ENCODE measurements around the gene TOR3A.
"Not testable (repeated sequence)": the region's sequence is repeated elsewhere in the genome, so short reads cannot be mapped to it uniquely, and the experiment has no call there.

TOR3A gene, protein sequence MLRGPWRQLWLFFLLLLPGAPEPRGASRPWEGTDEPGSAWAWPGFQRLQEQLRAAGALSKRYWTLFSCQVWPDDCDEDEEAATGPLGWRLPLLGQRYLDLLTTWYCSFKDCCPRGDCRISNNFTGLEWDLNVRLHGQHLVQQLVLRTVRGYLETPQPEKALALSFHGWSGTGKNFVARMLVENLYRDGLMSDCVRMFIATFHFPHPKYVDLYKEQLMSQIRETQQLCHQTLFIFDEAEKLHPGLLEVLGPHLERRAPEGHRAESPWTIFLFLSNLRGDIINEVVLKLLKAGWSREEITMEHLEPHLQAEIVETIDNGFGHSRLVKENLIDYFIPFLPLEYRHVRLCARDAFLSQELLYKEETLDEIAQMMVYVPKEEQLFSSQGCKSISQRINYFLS

GRCh38 chr1:179081687-179082332, at the start of gene TOR3A:
TSS of gene TOR3A (plus strand) at chr1:179082070. CDS start at chr1:179082129, 59 bp downstream.
- peak; percentile 13 for FAIRE-seq

DNA sequence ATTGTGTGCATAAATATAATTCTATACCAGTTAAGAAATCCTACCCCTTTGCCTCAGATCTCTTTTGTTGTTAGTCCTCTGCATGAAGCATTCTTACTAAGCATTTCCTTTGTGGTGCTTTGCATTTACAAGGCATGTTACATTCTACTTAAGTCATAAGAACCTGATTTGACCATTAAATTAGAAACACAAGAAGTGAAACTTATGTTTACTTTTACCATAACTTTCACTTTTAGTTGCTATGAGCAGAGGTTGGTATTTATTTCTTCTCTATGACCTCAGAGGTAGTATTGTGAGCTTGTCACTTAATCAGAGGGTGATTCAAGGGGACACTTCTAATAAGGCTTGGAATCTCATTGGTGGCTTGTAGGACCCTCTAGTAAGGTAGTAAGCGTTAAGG, 47.1 kb upstream of the TOR3A start:
- no peak for FAIRE-seq

- FAIRE-seq, result no peak
Measured at GRCh38 chr1:179036844-179037465, 44.9 kb upstream of the TOR3A start.

DNA sequence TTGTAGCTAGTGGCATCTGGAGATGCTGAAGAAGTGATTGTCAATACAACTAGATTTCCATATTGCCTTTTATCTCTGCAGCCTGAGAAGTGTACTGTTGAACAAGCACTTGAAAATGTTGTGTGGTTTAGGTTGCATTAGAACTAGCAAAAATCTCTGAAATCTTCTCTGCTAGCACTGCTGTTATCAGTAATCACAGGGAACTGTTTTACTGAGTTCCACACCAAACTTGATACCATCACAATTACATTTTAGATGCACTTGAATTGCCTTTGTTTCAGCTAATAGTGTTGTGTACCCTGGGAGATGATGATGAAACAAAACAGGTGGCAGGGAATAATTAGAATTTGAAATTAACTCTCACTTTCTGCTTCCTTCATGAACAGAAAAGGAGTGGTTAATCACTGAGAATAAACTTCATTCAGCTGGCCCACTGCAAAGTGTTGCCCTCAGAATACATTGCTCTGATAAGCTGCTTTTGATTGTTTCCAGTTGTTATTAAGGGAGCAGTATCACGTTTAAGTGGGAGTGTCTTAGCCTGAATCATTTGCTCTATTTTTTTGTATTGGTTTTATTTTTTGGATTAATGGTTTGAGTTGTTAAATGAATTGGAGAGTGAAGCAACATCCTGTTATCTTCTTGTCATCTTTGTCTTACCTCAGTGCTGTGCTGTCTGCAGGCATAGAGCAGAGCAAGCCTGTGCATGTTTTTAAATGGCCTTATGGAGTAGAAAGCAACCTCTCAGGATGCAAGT, 43.2 kb upstream of the TOR3A start:
- no peak for FAIRE-seq

DNA sequence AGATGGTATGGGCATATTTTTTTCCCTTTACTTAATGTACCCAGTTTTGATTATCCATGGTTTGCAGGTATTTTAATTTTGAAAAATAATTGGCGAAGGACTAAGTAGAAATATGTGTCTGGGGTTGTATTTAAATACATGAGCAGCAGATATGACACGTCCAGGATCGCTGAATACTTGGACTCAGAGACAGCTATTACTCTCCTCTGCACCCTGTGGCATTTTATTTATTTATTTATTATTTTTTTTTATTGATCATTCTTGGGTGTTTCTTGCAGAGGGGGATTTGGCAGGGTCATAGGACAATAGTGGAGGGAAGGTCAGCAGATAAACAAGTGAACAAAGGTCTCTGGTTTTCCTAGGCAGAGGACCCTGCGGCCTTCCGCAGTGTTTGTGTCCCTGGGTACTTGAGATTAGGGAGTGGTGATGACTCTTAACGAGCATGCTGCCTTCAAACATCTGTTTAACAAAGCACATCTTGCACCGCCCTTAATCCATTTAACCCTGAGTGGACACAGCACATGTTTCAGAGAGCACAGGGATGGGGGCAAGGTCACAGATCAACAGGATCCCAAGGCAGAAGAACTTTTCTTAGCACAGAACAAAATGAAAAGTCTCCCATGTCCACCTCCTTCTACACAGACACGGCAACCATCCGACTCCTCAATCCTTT, 42.2 kb upstream of the TOR3A start:
- not testable (repeated sequence) for FAIRE-seq

DNA sequence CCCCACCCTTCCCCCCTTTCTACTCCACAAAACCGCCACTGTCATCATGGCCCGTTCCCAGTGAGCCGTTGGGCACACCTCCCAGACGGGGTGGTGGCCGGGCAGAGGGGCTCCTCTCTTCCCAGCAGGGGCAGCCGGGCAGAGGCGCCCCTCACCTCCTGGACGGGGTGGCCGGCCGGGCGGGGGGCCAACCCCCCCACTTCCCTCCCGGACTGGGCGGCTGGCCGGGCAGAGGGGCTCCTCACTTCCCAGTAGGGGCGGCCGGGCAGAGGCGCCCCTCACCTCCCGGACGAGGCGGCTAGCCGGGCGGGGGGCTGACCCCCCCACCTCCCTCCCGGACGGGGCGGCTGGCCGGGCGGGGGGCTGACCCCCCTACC, 41.7 kb upstream of the TOR3A start:
- FAIRE-seq, result not testable (repeated sequence)

- no peak for FAIRE-seq
Measured at GRCh38 chr1:179042087-179042486, 39.8 kb upstream of the TOR3A start.

GRCh38 chr1:179042700-179043099, 39.2 kb upstream of the TOR3A start:
- FAIRE-seq, result no peak

- FAIRE-seq, result no peak
Measured at GRCh38 chr1:179043266-179043665, 38.6 kb upstream of the TOR3A start.

- FAIRE-seq, result no peak
Measured at GRCh38 chr1:179043907-179044306, 38.0 kb upstream of the TOR3A start.

DNA sequence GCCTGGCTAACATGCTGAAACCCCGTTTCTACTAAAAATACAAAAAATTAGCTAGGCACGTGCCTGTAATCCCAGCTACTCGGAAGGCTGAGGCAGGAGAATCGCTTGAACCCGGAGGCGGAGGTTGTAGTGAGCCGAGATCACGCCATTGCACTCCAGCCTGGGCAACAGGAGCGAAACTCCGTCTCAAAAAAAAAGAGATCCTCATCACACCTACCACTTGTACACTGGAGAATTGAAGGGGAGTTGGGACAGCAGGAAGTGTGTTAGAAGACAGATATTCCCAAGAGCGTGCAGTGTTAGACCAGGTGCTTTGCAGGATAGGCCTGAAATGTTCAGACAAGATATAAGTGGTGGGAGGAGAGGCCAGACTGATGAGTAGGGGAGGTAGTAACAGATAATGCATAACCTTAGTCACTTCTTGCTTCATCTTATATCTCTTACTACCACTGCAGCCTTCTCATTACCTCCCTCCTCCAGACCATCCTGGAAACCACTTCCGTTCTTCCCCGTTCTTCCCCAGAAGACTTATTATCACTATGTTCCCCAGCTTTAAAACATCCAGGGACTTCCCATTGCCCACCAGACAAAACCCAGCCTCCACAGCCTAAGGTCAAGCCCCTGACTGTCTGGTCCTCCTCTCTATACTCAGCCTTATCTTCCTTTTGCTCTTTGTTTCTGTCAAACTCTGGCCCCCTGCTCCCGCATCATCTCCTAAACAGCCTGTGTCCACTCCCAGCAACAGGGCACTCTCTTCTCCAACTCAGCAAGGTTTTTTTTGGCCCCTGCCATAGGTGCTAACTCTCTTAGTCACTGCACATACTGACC, 34.8 kb upstream of the TOR3A start:
- FAIRE-seq, result no peak

DNA sequence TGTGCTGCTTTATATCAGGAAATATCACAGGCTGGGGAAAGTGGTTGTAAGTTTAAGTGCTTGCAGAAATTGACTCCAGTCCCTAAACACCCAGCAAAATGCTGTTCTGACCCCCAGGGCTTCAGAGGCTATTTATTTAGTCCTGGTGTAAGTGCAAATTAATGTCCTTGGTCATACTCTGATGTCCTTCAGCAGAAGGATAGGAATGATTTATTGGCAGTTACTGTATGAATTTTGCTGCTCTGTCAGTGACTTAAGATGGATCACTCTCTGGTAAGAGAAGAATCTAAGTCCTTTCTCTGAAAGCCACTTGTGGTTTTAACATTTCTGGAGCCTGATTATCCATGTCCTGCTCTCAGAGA, 34.3 kb upstream of the TOR3A start:
- FAIRE-seq, result no peak

- FAIRE-seq, result no peak
Measured at GRCh38 chr1:179048339-179049124, 33.3 kb upstream of the TOR3A start.

DNA sequence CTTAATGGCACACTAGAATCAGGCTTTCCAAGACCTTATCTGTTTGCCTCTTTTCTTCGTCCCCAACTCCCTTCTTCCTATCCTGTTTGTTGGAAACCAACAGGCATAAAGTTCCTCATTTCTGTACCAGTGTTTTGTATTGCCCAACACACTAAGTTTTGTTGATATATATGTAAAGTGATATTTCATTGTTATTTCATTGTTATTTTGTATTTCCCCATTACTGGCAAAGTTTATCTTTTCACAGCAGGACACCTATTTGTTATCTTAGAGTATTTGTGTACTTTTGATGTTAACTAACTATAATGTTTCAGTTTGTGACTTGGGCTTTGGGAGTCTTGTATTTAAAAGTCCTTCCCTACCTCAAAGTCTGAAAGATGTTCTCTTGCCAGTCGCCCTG, 29.1 kb upstream of the TOR3A start:
- FAIRE-seq, result no peak

DNA sequence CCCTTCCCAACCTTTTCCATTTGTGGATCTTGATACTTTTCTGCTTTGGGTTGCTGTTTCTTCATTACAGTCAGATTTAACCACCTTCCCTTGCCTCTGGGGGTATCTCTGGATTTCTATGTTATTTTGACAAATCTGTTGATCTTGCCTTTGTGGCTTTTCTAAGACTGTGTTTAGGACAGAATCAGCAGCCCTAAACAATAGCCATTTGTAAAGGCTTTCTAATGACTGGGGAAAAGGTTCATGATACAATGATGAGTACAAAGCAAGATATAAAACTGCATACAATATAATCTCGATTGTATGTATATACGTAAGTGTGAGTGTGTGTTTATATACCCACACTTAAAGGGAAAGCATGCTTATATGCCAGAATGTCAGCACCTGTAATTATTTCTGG, 28.4 kb upstream of the TOR3A start:
- no peak for FAIRE-seq

DNA sequence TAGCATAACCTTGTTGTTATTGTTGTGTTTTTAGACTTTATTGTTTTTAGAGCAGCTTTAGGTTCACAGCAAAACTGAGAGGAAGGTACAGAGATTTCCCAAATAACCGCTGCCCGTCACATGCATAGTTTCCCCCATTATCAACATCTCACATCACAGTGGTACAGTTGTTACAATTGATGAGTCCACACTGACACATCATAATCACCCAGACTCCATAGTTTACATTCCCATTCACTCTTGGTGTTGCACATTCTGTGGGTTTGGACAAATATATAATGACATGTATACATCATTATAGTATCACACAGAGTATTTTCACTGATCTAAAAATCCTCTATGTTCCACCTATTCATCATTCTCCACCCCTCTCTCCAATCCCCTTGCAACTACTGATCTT, 25.9 kb upstream of the TOR3A start:
- FAIRE-seq, result no peak

DNA sequence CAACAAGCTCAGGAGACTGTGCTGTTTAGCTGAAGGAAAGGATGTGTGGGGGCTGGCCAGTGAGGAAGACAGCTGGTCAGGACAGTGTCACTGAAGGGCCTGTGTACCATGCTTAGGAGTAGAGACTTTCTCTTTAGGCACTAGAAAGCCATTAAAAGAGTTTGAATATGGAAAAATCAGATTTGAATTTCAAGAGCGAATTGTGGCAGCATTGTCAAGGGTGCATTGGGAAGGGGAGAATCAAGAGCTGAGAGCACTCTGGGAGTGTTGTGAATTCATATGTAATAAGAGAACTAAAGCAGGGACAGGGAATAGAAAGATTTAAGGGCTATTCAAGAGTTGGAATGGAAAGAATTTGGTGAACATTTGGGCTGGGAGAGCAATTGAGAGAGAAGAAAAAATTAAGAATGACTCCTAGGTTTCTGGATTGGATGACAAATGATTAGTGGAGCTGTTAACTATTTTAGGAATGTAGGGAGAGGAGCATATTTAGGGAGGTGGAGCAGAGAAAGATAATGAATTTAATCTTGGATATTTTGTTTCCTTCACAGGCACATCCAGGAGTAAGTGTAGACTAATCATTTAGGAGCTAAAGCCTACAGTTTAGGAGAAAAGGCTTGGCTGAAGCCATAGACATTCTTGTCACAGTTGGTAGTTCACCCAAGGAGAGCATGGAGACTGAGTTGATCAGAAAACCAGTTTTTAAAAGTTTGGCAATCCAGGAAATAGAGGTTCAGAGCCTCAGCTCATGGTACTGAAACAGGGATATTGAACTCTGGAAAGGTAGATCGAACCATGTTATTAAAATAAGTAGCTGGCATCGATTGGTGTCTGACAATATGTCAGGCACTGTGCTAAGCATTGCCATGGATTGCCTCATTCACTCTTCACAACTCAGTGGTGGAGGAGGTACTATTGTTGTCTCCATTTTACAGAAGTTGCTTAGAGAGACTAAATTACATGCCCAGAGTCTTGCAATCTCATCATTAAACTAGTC, 23.1 kb upstream of the TOR3A start:
- FAIRE-seq, result no peak

GRCh38 chr1:179061360-179062282, 20.2 kb upstream of the TOR3A start:
- FAIRE-seq, result no peak

- FAIRE-seq, result no peak
Measured at GRCh38 chr1:179066471-179066870, 15.4 kb upstream of the TOR3A start.

Data from islet of Langerhans (tissue), 1 donor.